Muscle of back (tissue), 13 donors: ENCODE measurements around the gene DSC1. TPM values are rescaled to one million over a fixed set of nuclear protein-coding genes. Genes with fewer than 3 reads are reported as not detected.
A peak's percentile ranks its signal among the peaks of the same experiment; 100 is the strongest.
"Not testable (repeated sequence)": the region's sequence is repeated elsewhere in the genome, so short reads cannot be mapped to it uniquely, and the experiment has no call there.

Source experiments
- DNase-seq, 3 donors: peaks; one replicate each; pipeline versions ENCODE4 v3.0.0 to v3.0.0-alpha.2; 2013
- long read RNA-seq, 9 donors: transcript quantifications; one replicate each; lab custom pipeline, GENCODE V29; 2026
- polyA plus RNA-seq, 10 donors: library from polyadenylated mRNA; unstranded; fragments of 120-200 nt; gene quantifications; one replicate each; pipeline ENCODE4 v1.2.1, GENCODE V29; 2013; ENCODE audit not compliant: insufficient read length in 10 of 10

The DSC1 gene
- polyA plus RNA-seq: 10 to 100 TPM in 2 of 10 donors, under 1 TPM in 4, not detected in 4; 0.05 to 16.2 (median 0.11) TPM
- long read RNA-seq, donor 1: 0 reads
- long read RNA-seq, donor 2: 0 reads
- long read RNA-seq, donor 3: 0 reads
- long read RNA-seq, donor 4: 0 reads
- long read RNA-seq, donor 5: 0 reads
- long read RNA-seq, donor 6: 0 reads
- long read RNA-seq, donor 7: 0 reads
- long read RNA-seq, donor 8: 0 reads
- long read RNA-seq, donor 9: 0 reads

- DNase-seq: no peak
These were observed at the start of gene DSC1 for GRCh38 chr18:31162825-31163435. TSS of gene DSC1 (minus strand) at chr18:31162856. CDS start at chr18:31162594, 262 bp downstream.

- DNase-seq: no peak
These were observed 48.4 kb upstream of the DSC1 start for GRCh38 chr18:31211047-31211446.

GRCh38 chr18:31209041-31209440 is 46.4 kb upstream of the DSC1 start:
- no peak for DNase-seq

- DNase-seq: no peak
These were observed 44.7 kb upstream of the DSC1 start for GRCh38 chr18:31207391-31207790.

GRCh38 chr18:31206787-31207381 is 44.2 kb upstream of the DSC1 start:
- peak in 1 of 3 donors; percentile 13 for DNase-seq

- DNase-seq: no peak
These were observed 43.4 kb upstream of the DSC1 start for GRCh38 chr18:31206071-31206470.

- no peak for DNase-seq
These were observed 42.6 kb upstream of the DSC1 start for GRCh38 chr18:31205273-31205672.

GRCh38 chr18:31204833-31205232 is 42.2 kb upstream of the DSC1 start:
- DNase-seq: no peak

GRCh38 chr18:31204166-31204565 is 41.5 kb upstream of the DSC1 start:
- no peak for DNase-seq

- no peak for DNase-seq
These were observed 41.1 kb upstream of the DSC1 start for GRCh38 chr18:31203794-31204148.

- DNase-seq: peak in 1 of 3 donors; percentile 34
These were observed 40.6 kb upstream of the DSC1 start for GRCh38 chr18:31203096-31203793.

GRCh38 chr18:31199190-31199769 is 36.6 kb upstream of the DSC1 start:
- DNase-seq: no peak

- DNase-seq: no peak
These were observed 35.0 kb upstream of the DSC1 start for GRCh38 chr18:31197676-31198075.

GRCh38 chr18:31195063-31195462 is 32.4 kb upstream of the DSC1 start:
- no peak for DNase-seq

GRCh38 chr18:31192086-31192776 is 29.6 kb upstream of the DSC1 start:
- DNase-seq: no peak

GRCh38 chr18:31190919-31191318 is 28.3 kb upstream of the DSC1 start:
- no peak for DNase-seq

GRCh38 chr18:31189757-31190156 is 27.1 kb upstream of the DSC1 start:
- no peak for DNase-seq

- DNase-seq: no peak
These were observed 22.7 kb upstream of the DSC1 start for GRCh38 chr18:31185186-31185950.

- DNase-seq: no peak
These were observed 20.6 kb upstream of the DSC1 start for GRCh38 chr18:31183302-31183701.

GRCh38 chr18:31177369-31177768 is 14.7 kb upstream of the DSC1 start:
- DNase-seq: not testable (repeated sequence)

GRCh38 chr18:31176531-31176930 is 13.9 kb upstream of the DSC1 start:
- DNase-seq: no peak
